Thoracic aorta (tissue), 2 donors: Measurements from ENCODE around the gene TTC13. TPM values are rescaled to one million over a fixed set of nuclear protein-coding genes. Genes with fewer than 3 reads are reported as not detected.

Experiments used
- ATAC-seq: fragments of 150-250 bp; one replicate; pipeline ENCODE4 v1.8.0; 2017; ENCODE audit warnings: low read depth; ENCODE audit not compliant: insufficient number of reproducible peaks, low FRiP score
- DNase-seq: peaks from one replicate; pipeline ENCODE4 v3.0.0-alpha.2; 2020; ENCODE audit warnings: low spot score
- H3K27ac ChIP-seq, 2 donors: fragments of 200-600 bp; sonication (generic); 1 replicate in 1 of 2; 2 replicates in 1 of 2; pipeline ENCODE4 v1.5.1; 2016; ENCODE audit warnings: mild to moderate bottlenecking in 2 of 2, moderate library complexity in 2 of 2
- H3K27me3 ChIP-seq: fragments of 200-600 bp; sonication (generic); replicated peaks from 2 replicates; pipeline ENCODE4 v1.6.0; 2016; ENCODE audit warnings: mild to moderate bottlenecking; ENCODE audit not compliant: insufficient read depth
- H3K36me3 ChIP-seq: fragments of 200-600 bp; sonication (generic); one replicate; pipeline ENCODE4 v1.5.1; 2016
- H3K4me1 ChIP-seq, 2 donors: fragments of 200-600 bp; sonication (generic); 1 replicate in 1 of 2; 2 replicates in 1 of 2; pipeline versions ENCODE4 v1.5.1 to v1.6.0; 2016; ENCODE audit warnings: low read depth in 2 of 2, mild to moderate bottlenecking in 1 of 2; ENCODE audit not compliant: control insufficient read depth in 1 of 2
- H3K4me3 ChIP-seq: fragments of 200-600 bp; sonication (generic); 2 replicates; pipeline ENCODE4 v1.5.1; 2016; ENCODE audit warnings: mild to moderate bottlenecking
- H3K9me3 ChIP-seq: fragments of 200-600 bp; sonication (generic); 2 replicates; pipeline ENCODE4 v1.5.1; 2016
- CTCF ChIP-seq: fragments of 200-600 bp; sonication (generic); IDR thresholded peaks from one replicate; pipeline ENCODE4 v1.5.1; 2019; ENCODE audit warnings: antibody characterized with exemption
- total RNA-seq, 2 donors: library from RNA; depleted of rRNA; stranded (reverse); fragments of >200 nt; gene quantifications; one replicate each; pipeline versions ENCODE4 v1.1.0 to v1.2.3, GENCODE V29; 2016

TTC13 gene
- total RNA-seq, 2 donors from 2014 or later: 35.0 to 66.1 TPM

GRCh38 chr1:230867101-230867902 is 111.4 kb downstream of the TTC13 start:
- no peak for TF ChIP-seq CTCF
- ATAC-seq (no peak), DNase-seq (no peak)
- H3K27me3 ChIP-seq: no peaks in the 10 kb centered on the region
- peak overlapping the region; percentile 94 to 96 for H3K27ac ChIP-seq
- no peaks in the 10 kb centered on the region for H3K36me3 ChIP-seq
- peaks cover 38 to 59% of the 10 kb centered on the region in 2 donors for H3K4me1 ChIP-seq
- H3K4me3 ChIP-seq: peak overlapping the region; percentile 99
- H3K9me3 ChIP-seq: no peaks in the 10 kb centered on the region

GRCh38 chr1:230866171-230867070 is 112.2 kb downstream of the TTC13 start:
- Histone ChIP-seq H3K4me3 (peak overlapping the region; percentile 99), H3K36me3 (peaks cover 1% of the 10 kb centered on the region), H3K4me1 (peaks cover 46 to 68% of the 10 kb centered on the region in 2 donors), H3K27ac (peak overlapping the region; percentile 94 to 96), H3K9me3 (no peaks in the 10 kb centered on the region), H3K27me3 (no peaks in the 10 kb centered on the region)
- no peak for TF ChIP-seq CTCF
- DNase-seq (no peak), ATAC-seq (peak; percentile 47)

- Histone ChIP-seq H3K36me3 (peaks cover 8% of the 10 kb centered on the region), H3K4me1 (peaks cover 58 to 74% of the 10 kb centered on the region in 2 donors), H3K27me3 (no peaks in the 10 kb centered on the region), H3K9me3 (no peaks in the 10 kb centered on the region), H3K27ac (peak overlapping the region; percentile 94 to 96), H3K4me3 (peak overlapping the region; percentile 99)
- ATAC-seq: no peak
- TF ChIP-seq CTCF: no peak
- no peak for DNase-seq
These were observed 113.4 kb downstream of the TTC13 start for GRCh38 chr1:230865062-230865817.

GRCh38 chr1:230864441-230864840 is 114.2 kb downstream of the TTC13 start:
- DNase-seq: no peak
- no peaks in the 10 kb centered on the region for H3K9me3 ChIP-seq
- peaks cover 64 to 74% of the 10 kb centered on the region in 2 donors for H3K4me1 ChIP-seq
- H3K4me3 ChIP-seq: peak overlapping the region; percentile 99
- H3K36me3 ChIP-seq: peaks cover 8% of the 10 kb centered on the region
- no peak for ATAC-seq
- H3K27me3 ChIP-seq: no peaks in the 10 kb centered on the region
- TF ChIP-seq CTCF: no peak
- H3K27ac ChIP-seq: peak overlapping the region; percentile 94 to 96
